Endothelial cell of umbilical vein (primary cell): ENCODE results near the gene APOBEC3C. TPM values are rescaled to one million over a fixed set of nuclear protein-coding genes. Genes with fewer than 3 reads are reported as not detected.

Experiments used
- BruUV-seq: library from RNA; stranded (reverse); fragments of 400-500 nt; replicated peaks from 2 replicates; lab custom pipeline; 2021; lab: Mats Ljungman, UMichigan
- CTCF ChIA-PET: fragments of 300-600, 350-600 bp; sonication (Branson Sonifier 250); formaldehyde crosslinking; loops from one replicate; lab custom pipeline; 2021; ENCODE audit warnings: antibody characterized with exemption, inconsistent platforms; lab: Charles Lee
- POLR2A ChIA-PET: fragments of 300-600, 350-600 bp; sonication (Branson Sonifier 250); formaldehyde crosslinking; loops from one replicate; lab custom pipeline; 2021; ENCODE audit warnings: antibody characterized with exemption, inconsistent platforms; lab: Charles Lee
- DNase-seq: peaks from one replicate; pipeline ENCODE4 v3.0.0-alpha.2; 2011; ENCODE audit warnings: low read depth, low spot score
- FAIRE-seq: peaks from 2 replicates; lab custom pipeline; 2011; peaks lifted over from hg19 to GRCh38; lab: Jason Lieb, UNC
- H2AFZ ChIP-seq: 2 replicates; pipeline ENCODE4 v1.6.0; 2012; ENCODE audit warnings: low read depth, low read length, control low read depth, inconsistent platforms
- H3K27ac ChIP-seq: 2 replicates; pipeline ENCODE4 v1.5.1; 2011; ENCODE audit warnings: low read depth, mild to moderate bottlenecking, control low read depth, low read length, moderate library complexity; ENCODE audit not compliant: insufficient read depth
- H3K27me3 ChIP-seq, 2 experiments: 2 replicates each; pipeline versions ENCODE4 v1.6.0 to v1.6.1; 2011; ENCODE audit warnings: low read length in 2 of 2, mixed read lengths in 1 of 2; ENCODE audit not compliant: control insufficient read depth in 2 of 2, insufficient read depth in 2 of 2
- H3K36me3 ChIP-seq, 2 experiments: 2 replicates in 1 of 2; 3 replicates in 1 of 2; pipeline ENCODE4 v1.5.1; 2011; ENCODE audit warnings: low read length in 2 of 2, mild to moderate bottlenecking in 1 of 2, moderate library complexity in 1 of 2; ENCODE audit not compliant: control insufficient read depth in 2 of 2, insufficient read depth in 2 of 2; ENCODE audit errors: extremely low read depth in 1 of 2
- H3K4me1 ChIP-seq: 3 replicates; pipeline ENCODE4 v1.5.1; 2011; ENCODE audit warnings: mild to moderate bottlenecking, low read length; ENCODE audit not compliant: control insufficient read depth, insufficient read depth; ENCODE audit errors: extremely low read depth
- H3K4me2 ChIP-seq: 2 replicates; pipeline ENCODE4 v1.6.1; 2011; ENCODE audit warnings: low read length, control low read depth, mixed read lengths; ENCODE audit not compliant: insufficient read depth
- H3K4me3 ChIP-seq, 3 experiments: fragments of 200-600 bp in 1 of 3; sonication (generic), shearing (Covaris generic) in 1 of 3; replicated peaks in 1 of 3; 2 replicates each; pipeline ENCODE4 v1.5.1; 2011 to 2016; ENCODE audit warnings: control low read depth in 3 of 3, low read length in 3 of 3, mild to moderate bottlenecking in 2 of 3, inconsistent platforms in 1 of 3, low read depth in 1 of 3, moderate library complexity in 1 of 3; ENCODE audit not compliant: insufficient read depth in 1 of 3
- H3K79me2 ChIP-seq: 2 replicates; pipeline ENCODE4 v1.6.0; 2012; ENCODE audit warnings: low read length, inconsistent platforms; ENCODE audit not compliant: control insufficient read depth, insufficient read depth
- H3K9ac ChIP-seq: replicated peaks from 2 replicates; pipeline ENCODE3; 2011; ENCODE audit warnings: low read length, control low read depth; ENCODE audit not compliant: insufficient read depth; ENCODE audit errors: extremely low read depth
- H3K9me1 ChIP-seq: replicated peaks from 3 replicates; pipeline ENCODE4 v1.6.0; 2011; ENCODE audit warnings: mild to moderate bottlenecking, low read length; ENCODE audit not compliant: control insufficient read depth, insufficient read depth; ENCODE audit errors: extremely low read depth
- H3K9me3 ChIP-seq: replicated peaks from 2 replicates; pipeline ENCODE4 v1.5.1; 2012; ENCODE audit warnings: low read length, inconsistent platforms; ENCODE audit not compliant: control insufficient read depth, insufficient read depth
- H4K20me1 ChIP-seq: replicated peaks from 2 replicates; pipeline ENCODE3; 2011; ENCODE audit warnings: mild to moderate bottlenecking, low read length; ENCODE audit not compliant: control insufficient read depth, insufficient read depth; ENCODE audit errors: extremely low read depth
- CTCF ChIP-seq, 2 donors: IDR thresholded peaks; 1 replicate in 1 of 2; 2 replicates in 1 of 2; pipeline ENCODE4 v1.5.1; 2011; ENCODE audit warnings: low read length in 2 of 2, mild to moderate bottlenecking in 2 of 2, moderate library complexity in 2 of 2, control low read depth in 1 of 2, inconsistent platforms in 1 of 2, low read depth in 1 of 2; ENCODE audit not compliant: insufficient read depth in 1 of 2; ENCODE audit errors: extremely low read depth in 1 of 2
- EZH2 ChIP-seq: IDR thresholded peaks from 2 replicates; pipeline ENCODE4 v1.6.1; 2012; ENCODE audit warnings: borderline replicate concordance, low read depth, mild to moderate bottlenecking, moderate library complexity, low read length, inconsistent platforms; ENCODE audit not compliant: severe bottlenecking
- dilution Hi-C: fragments of 300-500 bp; cut with MboI; formaldehyde crosslinking; loops from one replicate; pipeline ENCODE4 v1.15.0; 2019; ENCODE audit warnings: low sequenced_read_pairs; ENCODE audit not compliant: extremely low pct_ligation_motif_present
- intact Hi-C: fragments of 100-400 bp; cut with micrococcal nuclease; formaldehyde crosslinking; loops from one replicate; pipeline ENCODE4 v1.10.0; 2022
- polyA plus RNA-seq, 4 experiments: library from polyadenylated mRNA; depleted of rRNA in 3 of 4; stranded (reverse) in 3 of 4; unstranded in 1 of 4; fragments of >200 nt; gene quantifications; 2 replicates each; pipeline versions ENCODE4 v1.2.1 to v1.2.3, GENCODE V29; 2011 to 2012; ENCODE audit warnings: missing spikeins in 1 of 4
- total RNA-seq: library from RNA; stranded (reverse); gene quantifications from 2 replicates; pipeline ENCODE4 v1.2.3, GENCODE V29; 2021

The APOBEC3C gene
- total and polyA plus RNA-seq, 2 donors (not counting 3 experiments of a cell fraction or from before 2014, with no cell fraction given) = 7.6 to 10.6 TPM

GRCh38 chr22:38973289-38974169, 40.5 kb upstream of the APOBEC3C start:
- FAIRE-seq (peak; percentile 70), DNase-seq (peak; percentile 46)
- Histone ChIP-seq H3K27me3 (no peaks in the 10 kb centered on the region), H3K27ac (no peak overlapping the region), H3K4me1 (no peaks in the 10 kb centered on the region), H3K4me3 (no peak overlapping the region), H3K9me3 (no peaks in the 10 kb centered on the region), H3K36me3 (no peaks in the 10 kb centered on the region), H3K9ac (no peak overlapping the region), H3K4me2 (no peak overlapping the region), H2AFZ (peak overlapping the region; percentile 17), H4K20me1 (no peaks in the 10 kb centered on the region), H3K9me1 (no peaks in the 10 kb centered on the region), H3K79me2 (no peaks in the 10 kb centered on the region)
- POLR2A ChIA-PET = no interaction called here
- dilution Hi-C loops = no loop called here
- TF ChIP-seq EZH2 (no peak), CTCF (IDR thresholded peaks at IDR 0.05; ENCODE audit: extremely low read depth in 1 of 2, insufficient read depth in 1 of 2, low read depth in 1 of 2, low read length in 2 of 2) (peak; percentile 74 to 83)
- no TSS peak for BruUV-seq
- intact Hi-C loops = loop anchor here (1.0 kb wide), 2 partner anchors 30 to 145 kb away; no protein-coding TSS in a partner anchor
- CTCF ChIA-PET = interaction anchor here (0.7 to 7.6 kb wide), 8 partner anchors 9 to 205 kb away, joined by 3 to 45 read pairs (median 8); partner anchors contain the start of genes APOBEC3B, APOBEC3C and CBX6
